ENCODE results near the gene EFCAB8. TPM values are rescaled to one million over a fixed set of nuclear protein-coding genes. Genes with fewer than 3 reads are reported as not detected.

Gene EFCAB8
- total RNA-seq, 1 experiment from 2014 or later: 0.09 TPM

DNA sequence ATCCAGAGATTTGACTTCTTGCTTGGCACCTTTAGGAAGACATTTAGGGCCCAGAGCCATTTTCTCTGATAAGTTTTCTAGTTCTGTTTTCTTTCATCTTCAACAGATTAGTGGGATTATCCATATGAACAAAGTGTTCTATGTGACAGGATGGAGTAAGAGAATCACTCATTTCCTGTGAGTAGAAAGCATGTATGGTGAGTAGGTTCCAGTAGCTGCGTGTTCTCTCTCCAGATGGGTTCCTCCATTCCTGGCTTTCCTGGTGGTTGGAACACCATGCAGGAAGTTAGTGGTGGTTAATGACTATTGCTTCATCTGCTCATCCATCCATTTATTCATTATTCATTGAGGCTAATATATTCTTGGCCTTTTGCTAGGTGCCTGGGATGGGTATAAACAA lies 54.0 kb downstream of the EFCAB8 start:
- H3K18ac ChIP-seq (ENCODE audit: insufficient read length, low read depth, low read length): no peak overlapping the region
- H2BK5ac ChIP-seq (ENCODE audit: insufficient read length, low read length): no peak overlapping the region
- H3K27ac ChIP-seq (ENCODE audit: insufficient read length, low read depth, low read length): no peak overlapping the region
- no peak overlapping the region for H2BK20ac ChIP-seq (ENCODE audit: low read depth, low read length, poor library complexity, severe bottlenecking)
- no peak overlapping the region for H3K27ac Mint-ChIP-seq
- H2BK120ac ChIP-seq (ENCODE audit: low read depth, low read length, poor library complexity, severe bottlenecking): no peak overlapping the region
- H2BK12ac ChIP-seq (ENCODE audit: insufficient read length, low read depth, low read length): no peak overlapping the region
- peaks cover 4% of the 10 kb centered on the region for H3K27me3 Mint-ChIP-seq (ENCODE audit: low read depth)
- H4K8ac ChIP-seq (replicated peaks; ENCODE audit: insufficient read length, low read depth, low read length): no peak overlapping the region
- H3K23ac ChIP-seq (ENCODE audit: insufficient read length, low read depth, low read length): no peak overlapping the region
- H3K23me2 ChIP-seq (ENCODE audit: insufficient read length, low read depth, low read length, poor library complexity, severe bottlenecking): no peaks in the 10 kb centered on the region
- TF ChIP-seq, protein P1, sequence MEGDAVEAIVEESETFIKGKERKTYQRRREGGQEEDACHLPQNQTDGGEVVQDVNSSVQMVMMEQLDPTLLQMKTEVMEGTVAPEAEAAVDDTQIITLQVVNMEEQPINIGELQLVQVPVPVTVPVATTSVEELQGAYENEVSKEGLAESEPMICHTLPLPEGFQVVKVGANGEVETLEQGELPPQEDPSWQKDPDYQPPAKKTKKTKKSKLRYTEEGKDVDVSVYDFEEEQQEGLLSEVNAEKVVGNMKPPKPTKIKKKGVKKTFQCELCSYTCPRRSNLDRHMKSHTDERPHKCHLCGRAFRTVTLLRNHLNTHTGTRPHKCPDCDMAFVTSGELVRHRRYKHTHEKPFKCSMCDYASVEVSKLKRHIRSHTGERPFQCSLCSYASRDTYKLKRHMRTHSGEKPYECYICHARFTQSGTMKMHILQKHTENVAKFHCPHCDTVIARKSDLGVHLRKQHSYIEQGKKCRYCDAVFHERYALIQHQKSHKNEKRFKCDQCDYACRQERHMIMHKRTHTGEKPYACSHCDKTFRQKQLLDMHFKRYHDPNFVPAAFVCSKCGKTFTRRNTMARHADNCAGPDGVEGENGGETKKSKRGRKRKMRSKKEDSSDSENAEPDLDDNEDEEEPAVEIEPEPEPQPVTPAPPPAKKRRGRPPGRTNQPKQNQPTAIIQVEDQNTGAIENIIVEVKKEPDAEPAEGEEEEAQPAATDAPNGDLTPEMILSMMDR (conservative IDR thresholded peaks at IDR 0.05): no peak
- no peak overlapping the region for H3T11ph ChIP-seq (ENCODE audit: low read length)
- no peaks in the 10 kb centered on the region for H3K79me1 ChIP-seq (ENCODE audit: insufficient read depth, low read depth, low read length, poor library complexity, severe bottlenecking)
- H2AFZ ChIP-seq (ENCODE audit: low read length): no peak overlapping the region
- H4K91ac ChIP-seq (ENCODE audit: insufficient read length, low read depth, low read length): no peak overlapping the region
- DNase-seq: no peak
- no peaks in the 10 kb centered on the region for H3K79me2 ChIP-seq (ENCODE audit: insufficient read depth, low read length)
- H4K5ac ChIP-seq (ENCODE audit: insufficient read length, low read depth, low read length): no peak overlapping the region
- H3K4me1 Mint-ChIP-seq: no peaks in the 10 kb centered on the region
- H3K4me2 ChIP-seq (ENCODE audit: insufficient read depth, insufficient read length, low read length): no peak overlapping the region
- no peak overlapping the region for H3K9ac ChIP-seq (ENCODE audit: extremely low read depth, insufficient read length, low read length)
- H3K4ac ChIP-seq (ENCODE audit: low read depth, low read length): no peak overlapping the region
- H3K9me3 Mint-ChIP-seq: peaks cover 20 to 22% of the 10 kb centered on the region in 2 experiments
- no peaks in the 10 kb centered on the region; a peak in 3 of 7 replicates for H3K36me3 Mint-ChIP-seq (ENCODE audit: insufficient read depth in 1 of 3, low read depth in 3 of 3)
- H3K9me3 ChIP-seq (ENCODE audit: control insufficient read depth, low read depth, low read length): no peaks in the 10 kb centered on the region
- no peaks in the 10 kb centered on the region for H3K4me1 ChIP-seq (ENCODE audit: insufficient read depth, low read length)
- H2AK5ac ChIP-seq (ENCODE audit: insufficient read length, low read length): no peak overlapping the region
- no peaks in the 10 kb centered on the region for H4K20me1 ChIP-seq (ENCODE audit: control insufficient read depth, insufficient read depth, insufficient read length)
- H3K27me3 ChIP-seq (ENCODE audit: insufficient read depth, low read length): no peaks in the 10 kb centered on the region
- no peak overlapping the region for H3K14ac ChIP-seq (ENCODE audit: insufficient read depth, low read length)
- no peak overlapping the region for H2BK15ac ChIP-seq (ENCODE audit: low read depth, low read length)
- no CpG with 5 or more reads among the region's 1 CpG for WGBS (ENCODE audit: extremely low coverage, insufficient read length, low lambda C conversion rate)
- H3K56ac ChIP-seq (ENCODE audit: insufficient read length, low read depth, low read length): no peak overlapping the region
- no peak overlapping the region for H3K4me3 Mint-ChIP-seq

Data from H9 (cell line).